IPS-11a (cell line): ENCODE measurements around the gene SCGB2B2.
"Not testable (repeated sequence)": the region's sequence is repeated elsewhere in the genome, so short reads cannot be mapped to it uniquely, and the experiment has no call there.

ENCODE experiments used
- H3K4me3 ChIP-seq: one replicate; pipeline ENCODE4 v1.5.1; 2013; ENCODE audit warnings: low read depth, low read length, control low read depth

The SCGB2B2 gene, protein sequence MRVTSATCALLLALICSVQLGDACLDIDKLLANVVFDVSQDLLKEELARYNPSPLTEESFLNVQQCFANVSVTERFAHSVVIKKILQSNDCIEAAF

DNA sequence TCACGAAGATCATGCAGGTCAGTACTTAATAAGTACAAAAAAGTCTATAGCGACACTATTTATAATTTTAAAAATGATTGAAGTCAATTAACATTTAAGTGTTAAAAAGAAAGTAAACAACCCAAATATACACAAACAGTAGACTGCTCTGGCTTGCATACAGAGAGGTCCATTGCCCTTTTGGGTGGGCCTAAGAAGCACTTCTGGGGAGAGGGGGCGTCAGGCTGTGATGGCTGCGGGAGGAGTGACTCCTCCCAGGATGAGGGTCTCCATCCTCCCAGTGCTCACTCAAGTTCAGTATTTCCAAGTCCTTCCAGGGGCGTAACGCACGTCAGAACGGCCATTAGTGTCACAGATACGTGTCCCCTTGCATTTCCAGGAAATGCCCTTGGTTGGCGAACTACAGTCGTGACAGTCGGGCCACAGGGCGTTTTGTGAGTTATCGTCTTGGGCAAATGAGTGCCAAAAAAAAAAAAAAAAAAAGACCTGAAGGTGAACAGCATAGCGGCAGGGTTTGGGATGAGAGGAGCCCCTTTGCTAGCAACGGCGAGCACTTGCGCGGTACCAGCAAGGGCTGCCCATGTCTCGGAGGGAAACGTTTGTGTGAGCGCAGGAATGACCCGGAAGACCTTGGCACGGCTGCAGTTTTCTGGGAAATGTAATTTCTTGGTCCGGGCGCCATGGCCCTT lies at the start of gene SCGB2B2:
TSS of gene SCGB2B2 (minus strand) at position 463 of the 689 bp plus-strand sequence. CDS start 82,596 bp downstream, outside the sequence.
- H3K4me3 ChIP-seq, result peak within 1 kb of the TSS; percentile 81

DNA sequence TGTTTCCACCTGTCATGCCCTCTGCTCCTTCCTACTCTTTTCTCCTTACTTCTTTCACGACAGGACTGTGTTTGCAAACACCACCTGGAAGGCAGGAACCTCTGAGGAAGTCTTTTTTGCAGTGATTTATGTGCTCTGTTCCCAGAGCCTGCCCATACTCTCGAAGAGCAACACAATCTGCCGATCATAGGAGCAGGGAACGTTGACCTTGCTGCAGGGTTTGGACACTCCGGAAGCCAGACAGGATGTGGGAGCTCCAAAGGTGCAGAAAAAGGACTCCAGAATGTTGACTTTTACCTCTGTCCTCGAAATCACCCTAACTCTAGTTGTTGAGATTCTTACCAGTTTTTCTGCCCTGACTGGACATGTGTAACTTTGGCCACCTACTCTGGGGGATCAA lies 48.4 kb upstream of the SCGB2B2 start:
- no peak overlapping the region for H3K4me3 ChIP-seq

DNA sequence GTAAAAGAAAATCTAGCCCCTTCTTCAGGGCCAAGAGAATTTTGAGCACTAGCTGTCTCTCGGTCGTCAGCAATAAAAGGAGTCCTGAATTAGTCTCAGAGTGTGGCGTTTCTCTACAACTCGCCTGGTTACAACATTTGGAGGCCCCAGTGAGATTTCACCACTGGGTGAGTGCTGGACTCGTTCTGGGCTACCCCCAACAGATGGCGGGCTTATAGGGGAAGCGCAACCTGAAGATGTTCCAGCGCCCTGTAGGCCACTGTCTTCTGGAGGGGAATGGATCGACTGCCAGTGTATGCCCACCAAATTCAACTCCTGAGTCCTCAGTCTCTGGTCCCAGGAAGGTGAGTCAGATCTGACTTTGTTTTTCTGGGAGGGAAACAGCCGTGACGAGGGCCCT lies 45.4 kb upstream of the SCGB2B2 start:
- no peak overlapping the region for H3K4me3 ChIP-seq

DNA sequence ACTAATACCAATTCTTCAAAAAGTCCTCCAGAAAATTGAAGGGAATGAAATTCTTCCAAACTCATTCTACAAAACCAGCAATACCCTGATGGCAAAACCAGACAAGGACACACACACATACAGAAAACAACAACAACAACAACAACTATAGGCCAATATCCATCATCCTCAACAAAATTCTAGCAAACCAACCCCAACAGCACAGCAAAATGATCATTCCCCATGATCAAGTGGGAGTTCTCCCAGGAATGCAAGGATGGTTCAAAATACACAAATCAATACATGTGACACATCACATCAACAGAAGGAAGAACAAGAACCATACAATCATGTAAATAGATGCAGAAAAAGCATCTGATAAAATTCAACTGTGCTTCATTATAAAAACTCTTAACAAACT lies 38.4 kb upstream of the SCGB2B2 start:
- H3K4me3 ChIP-seq, result no peak overlapping the region

DNA sequence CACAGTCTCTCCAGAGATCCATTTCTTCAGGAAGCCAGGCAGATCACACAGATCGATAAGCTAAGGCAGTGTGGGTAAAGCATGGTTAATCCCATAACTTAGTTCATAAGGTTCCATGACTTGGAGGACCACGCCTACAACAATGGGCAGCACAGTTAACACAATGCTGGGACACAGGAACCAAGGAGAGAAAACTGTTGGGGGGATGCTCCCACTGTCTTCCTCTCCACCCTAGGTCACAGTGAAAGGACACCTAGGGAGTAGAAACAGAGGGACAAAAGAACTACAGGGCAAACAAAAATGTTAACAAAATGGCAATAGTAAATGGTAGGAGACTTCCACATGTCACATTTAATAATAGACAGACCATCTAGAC lies 36.3 kb upstream of the SCGB2B2 start:
- H3K4me3 ChIP-seq, result no peak overlapping the region

DNA sequence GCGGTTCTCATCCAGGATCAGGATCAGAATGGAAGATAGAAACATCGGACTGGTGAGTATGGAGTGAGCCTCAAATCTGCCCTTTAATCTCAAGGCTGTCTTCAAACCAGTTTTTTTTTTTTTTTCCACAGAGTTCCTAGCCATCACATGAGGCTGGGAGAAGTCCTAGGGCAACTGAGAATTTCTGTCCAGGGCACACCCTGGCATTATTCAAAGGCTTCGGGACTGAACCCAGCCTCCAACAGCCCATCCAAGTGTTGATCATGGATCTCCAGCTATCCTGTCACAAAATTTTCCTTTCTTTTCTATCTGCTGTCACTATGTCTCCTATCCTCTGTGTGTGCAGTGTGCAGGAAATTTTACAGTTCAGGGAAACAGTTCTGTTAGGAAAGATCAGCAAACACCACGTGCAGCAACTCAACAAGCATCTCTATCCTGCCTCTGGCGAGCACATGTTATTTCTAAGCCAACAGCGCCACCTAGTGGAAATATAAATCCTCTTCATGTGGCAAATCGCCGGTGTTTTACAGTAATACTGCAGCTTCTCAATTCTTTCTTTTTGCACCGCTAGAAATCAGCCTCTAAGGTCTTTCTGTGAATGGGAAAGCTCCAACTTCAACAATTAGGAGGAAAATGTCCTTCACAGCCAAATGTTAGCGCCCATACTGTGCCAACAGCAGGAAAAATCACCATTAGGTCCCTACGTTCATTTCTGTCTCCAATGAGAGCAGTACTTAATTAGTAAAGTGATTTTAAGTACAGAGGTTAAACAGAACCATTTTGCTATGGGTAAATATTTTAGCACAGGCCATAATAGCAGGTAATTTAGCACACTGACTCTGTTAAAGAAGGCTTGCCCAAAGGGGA lies 35.7 kb upstream of the SCGB2B2 start:
- no peak overlapping the region for H3K4me3 ChIP-seq

DNA sequence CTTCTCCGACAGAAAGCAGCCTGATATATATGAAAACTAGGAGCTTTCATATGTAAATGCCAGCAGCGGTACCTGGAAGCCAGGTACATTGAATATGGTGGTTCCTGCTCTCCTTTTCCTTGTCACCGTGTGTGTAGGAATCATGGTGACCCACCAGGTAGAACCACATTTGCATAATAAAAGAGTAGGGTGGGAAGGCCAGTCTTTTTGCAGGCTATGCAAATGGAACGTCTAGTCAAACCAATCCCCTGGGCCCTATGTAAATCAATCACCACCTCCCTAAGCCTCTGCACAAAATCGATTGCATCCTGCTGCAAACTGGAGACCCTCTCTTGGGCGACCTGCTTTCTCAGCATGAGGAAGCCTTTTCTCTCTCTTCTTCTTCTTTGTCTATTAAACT lies 34.9 kb upstream of the SCGB2B2 start:
- H3K4me3 ChIP-seq, result no peak overlapping the region

DNA sequence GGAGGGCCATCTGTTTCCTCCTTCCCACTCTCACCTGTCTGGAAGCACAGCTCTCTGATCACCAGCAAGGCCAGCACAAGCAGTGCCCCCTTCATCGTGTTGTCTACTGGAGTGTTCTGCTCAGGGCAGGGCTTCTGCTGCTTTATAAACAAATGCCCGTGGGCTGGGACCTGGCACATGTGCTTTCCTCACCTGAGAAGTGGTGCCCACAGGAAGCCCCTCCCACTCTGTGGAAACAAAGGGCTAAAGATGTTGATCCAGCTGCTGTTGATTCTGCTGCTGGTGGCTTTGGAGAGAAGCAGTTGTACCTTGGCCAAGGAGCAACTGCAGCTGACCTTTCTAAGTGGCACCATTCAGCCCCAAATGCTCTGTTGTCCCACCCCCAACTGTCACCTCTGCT lies 30.7 kb upstream of the SCGB2B2 start:
- no peak overlapping the region for H3K4me3 ChIP-seq

DNA sequence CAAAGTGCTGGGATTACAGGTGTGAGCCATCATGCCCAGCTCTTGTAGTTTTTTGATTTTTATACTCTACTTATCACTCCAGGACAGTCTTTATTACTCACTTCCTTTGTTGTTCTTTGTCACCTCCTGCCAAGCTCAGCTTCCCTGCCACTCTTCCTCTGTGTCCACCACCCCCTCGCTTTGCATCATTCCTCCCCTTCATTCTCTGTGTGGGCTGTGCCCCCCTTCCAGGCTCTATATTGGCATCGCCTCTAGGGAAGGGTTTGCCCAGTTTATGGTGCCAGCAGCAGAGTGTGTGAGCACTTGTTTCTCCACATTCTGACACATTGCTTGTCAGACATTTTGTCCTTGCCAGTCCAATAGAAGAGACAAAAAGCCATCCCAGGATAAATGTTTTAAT lies 15.6 kb upstream of the SCGB2B2 start:
- no peak overlapping the region for H3K4me3 ChIP-seq

DNA sequence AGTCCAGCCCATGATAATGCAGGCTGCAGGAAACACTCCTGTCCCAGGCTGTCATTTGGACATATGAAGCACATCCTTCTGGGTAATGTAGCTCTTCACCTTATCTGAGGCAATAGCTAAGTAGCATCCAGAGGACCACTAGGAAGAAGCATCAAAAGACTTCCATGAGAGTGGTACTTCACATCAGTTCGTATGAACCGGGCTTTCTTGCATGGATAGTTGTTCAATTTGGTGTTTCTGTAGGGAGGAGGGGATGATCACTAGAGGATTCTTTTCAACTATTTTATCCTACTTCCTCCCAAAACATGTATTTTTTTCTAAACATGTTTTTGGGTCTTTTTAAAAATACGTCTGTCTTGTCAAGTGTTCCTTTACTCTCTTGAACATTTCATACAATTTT lies 13.4 kb upstream of the SCGB2B2 start:
- no peak overlapping the region for H3K4me3 ChIP-seq

DNA sequence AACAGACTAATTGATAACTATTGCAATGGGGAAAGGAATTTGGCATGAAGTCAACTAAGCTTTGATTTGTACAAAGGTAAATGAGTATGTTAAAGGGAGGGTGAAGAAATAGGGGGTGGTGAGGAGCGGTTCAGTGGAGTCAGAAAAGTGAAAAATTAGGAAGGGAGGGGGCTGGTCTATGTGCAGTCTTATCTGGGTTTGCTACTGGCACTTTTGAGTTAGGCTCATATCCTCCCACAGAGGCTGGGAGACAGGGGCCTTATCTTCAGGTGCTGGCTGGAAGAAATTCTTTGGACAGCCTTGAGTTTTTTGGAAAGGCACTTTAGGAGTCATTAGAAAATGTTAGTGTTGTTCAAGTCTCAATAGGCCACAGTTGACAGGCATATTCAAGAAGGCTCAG lies 11.6 kb upstream of the SCGB2B2 start:
- H3K4me3 ChIP-seq, result no peak overlapping the region

DNA sequence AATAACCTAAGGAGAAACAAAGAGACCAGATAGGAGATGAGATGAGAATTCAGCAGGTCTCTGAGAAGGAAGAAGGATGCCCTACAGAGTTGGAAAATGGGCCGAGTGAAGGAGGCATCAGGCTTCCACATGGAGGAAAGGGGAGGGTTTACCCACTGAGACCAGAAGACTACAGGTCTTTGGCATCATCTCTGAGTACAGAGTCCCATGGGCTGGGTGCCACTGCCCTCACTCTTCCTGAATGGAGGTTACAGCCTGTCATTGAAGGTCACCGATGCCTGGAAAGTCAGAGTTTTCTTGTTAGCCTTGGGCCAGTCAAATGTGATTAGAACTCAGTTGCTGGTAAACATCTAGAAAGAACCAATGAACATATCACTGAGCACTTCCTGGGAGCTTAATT lies 10.4 kb upstream of the SCGB2B2 start:
- H3K4me3 ChIP-seq, result no peak overlapping the region

DNA sequence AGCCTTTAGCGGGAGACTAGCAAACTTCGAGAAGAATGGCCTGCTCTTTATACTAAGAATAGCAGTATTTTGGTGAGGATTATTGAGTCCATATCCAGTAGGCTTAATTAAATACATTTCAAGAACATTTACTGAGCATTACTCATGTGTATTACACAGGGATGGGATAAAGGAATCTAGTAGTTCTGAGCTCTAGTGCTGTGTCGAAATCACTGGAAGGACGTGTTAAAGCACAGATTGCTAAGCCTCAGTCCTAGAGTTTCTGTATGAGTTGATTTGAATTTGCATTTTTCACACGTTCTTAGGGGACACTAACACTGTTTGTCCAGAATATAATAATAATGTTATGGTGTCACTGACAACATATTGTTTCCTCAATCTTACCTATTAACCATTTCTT lies 9.5 kb upstream of the SCGB2B2 start:
- no peak overlapping the region for H3K4me3 ChIP-seq

DNA sequence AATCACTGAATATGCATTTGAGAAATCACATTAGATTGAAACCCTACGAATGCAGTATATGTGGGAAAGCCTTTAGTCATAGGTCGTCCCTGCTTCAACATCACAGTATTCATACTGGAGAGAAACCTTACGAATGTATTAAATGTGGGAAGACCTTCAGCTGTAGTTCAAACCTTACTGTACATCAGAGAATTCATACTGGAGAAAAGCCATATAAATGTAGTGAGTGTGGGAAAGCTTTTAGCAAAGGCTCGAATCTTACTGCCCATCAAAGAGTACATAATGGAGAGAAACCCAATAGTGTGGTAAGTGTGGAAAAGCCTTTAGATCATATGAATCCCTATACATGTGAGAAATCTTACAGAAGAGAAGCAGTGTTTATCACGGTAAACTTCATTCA lies 8.3 kb upstream of the SCGB2B2 start:
- H3K4me3 ChIP-seq, result not testable (repeated sequence)

DNA sequence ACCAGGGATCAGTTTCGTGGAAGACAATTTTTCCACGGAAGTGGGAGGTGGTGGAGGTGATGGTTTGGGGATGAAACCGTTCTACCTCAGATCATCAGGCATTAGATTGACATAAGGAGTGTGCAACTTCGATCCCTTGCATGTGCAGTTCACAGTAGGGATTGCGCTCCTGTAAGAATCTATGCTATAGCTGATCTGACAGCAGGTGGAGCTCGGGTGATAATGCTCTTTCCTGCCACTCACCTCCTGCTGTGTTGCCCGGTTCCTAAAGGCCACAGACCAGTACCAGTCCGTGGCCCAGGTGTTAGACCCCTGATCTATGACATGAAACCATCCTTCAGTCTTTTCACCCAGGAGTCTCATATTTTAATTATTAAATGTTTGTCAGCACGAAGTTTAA lies 4.5 kb upstream of the SCGB2B2 start:
- H3K4me3 ChIP-seq, result no peak overlapping the region

DNA sequence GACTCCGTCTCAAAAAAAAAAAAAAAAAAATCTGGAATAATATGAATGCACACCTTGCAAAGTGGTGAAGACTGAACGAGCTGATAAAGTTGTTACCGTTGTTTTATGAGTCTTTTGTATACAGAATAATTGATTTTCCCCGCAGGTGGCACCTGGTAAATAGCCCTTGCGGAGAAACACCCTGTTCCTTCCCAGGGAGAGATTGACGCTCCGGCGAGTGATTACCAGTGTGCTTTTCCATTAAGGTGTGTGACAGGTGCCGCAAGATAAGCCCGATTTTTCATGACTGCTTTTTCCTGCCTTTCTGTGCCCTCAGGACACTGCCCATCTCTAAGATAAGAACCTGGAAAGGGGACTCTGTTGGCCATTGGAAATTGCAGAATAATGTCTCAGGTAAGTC lies 1.5 kb upstream of the SCGB2B2 start:
- H3K4me3 ChIP-seq, result peak overlapping the region; percentile 81

DNA sequence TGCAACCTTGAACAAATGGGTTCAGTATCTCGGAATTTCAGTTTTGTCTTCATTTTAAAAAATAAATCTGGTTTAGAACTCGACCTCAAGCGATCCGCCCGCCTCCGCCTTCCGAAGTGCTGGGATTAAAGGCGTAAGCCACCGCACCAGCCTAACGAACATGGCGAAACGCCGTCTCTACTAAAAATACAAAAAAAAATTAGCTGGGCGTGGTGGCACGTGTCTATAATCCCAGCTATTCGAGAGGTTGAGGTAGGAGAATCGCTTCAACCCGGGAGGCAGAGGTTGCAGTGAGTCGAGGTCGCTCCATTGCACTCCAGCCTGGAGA lies 1.1 kb upstream of the SCGB2B2 start:
- H3K4me3 ChIP-seq, result peak overlapping the region; percentile 81

DNA sequence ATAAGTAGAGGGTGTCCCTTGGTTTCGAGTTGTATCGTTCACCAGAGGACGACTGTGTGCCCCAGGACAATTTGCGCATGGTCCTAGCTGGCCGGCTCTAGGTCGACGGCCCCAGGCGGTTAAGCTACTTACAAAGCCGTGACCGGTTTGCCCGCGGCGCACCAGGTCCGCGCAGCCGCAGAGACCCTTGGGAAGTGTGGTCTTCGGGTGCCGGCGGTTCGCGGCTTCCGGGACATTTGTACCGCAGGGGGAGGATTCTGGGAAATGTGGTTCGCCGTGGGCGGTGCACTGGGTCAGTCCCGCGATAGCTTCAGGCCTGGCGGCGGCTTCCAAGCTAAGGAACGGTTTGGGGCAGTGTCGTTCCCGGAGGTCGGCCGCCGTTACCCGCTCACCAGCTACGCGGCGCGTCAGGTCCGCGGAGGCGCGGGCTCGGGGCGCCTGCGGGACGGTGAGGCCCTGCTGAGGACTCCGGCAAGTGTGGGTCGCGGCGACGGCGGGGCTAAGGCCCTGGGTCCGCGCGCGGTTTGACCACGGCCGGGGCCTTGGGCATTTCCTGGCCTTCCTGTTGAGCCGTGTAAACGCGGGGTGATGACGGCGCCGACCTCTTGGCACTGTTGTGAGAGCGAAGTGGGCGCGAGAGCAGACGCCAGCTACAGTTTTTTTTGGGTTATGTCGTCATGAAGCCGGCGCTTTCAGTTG lies 576 bp upstream of the SCGB2B2 start, which contains the start of gene ZNF302:
TSS of gene ZNF302 (plus strand) at position 293 of the 699 bp plus-strand sequence. CDS start 1,127 bp downstream, outside the sequence.
- H3K4me3 ChIP-seq, result peak within 1 kb of the TSS; percentile 81

DNA sequence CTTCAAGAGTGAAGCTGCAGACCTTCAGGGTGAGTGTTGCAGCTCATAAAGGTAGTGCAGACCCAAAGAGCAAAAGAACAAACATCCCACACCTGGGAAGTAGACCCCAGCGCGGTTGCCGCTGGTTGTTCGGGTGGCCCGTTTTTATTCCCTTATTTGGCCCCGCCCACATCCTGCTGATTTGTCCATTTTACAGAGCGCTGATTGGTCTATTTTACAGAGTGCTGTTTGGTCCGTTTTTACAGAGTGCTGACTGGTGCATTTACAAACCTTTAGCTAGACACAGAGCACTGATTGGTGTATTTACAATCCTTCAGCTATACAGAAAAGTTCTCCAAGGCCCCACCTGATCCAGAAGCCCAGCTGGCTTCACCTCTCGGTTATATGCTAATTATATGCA lies 1.0 kb downstream of the SCGB2B2 start:
- H3K4me3 ChIP-seq, result no peak overlapping the region

DNA sequence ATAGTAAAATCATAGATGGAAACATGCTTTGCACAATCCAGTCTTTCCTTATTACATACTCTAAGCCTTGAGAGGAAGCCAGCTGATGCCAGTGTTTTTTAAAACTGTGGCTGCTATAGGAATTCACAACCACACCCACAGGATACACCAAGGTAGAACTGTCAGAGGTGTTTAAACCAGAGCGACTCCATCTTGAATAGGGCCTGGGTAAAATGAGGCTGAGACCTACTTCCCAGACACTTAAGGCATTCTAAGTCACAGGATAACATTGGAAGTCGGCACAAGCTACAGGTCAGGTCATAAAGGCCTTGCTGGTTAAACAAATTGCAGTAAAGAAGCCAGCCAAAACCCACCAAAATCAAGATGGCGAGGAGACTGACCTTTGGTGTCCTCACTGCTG lies 1.7 kb downstream of the SCGB2B2 start:
- H3K4me3 ChIP-seq, result no peak overlapping the region

DNA sequence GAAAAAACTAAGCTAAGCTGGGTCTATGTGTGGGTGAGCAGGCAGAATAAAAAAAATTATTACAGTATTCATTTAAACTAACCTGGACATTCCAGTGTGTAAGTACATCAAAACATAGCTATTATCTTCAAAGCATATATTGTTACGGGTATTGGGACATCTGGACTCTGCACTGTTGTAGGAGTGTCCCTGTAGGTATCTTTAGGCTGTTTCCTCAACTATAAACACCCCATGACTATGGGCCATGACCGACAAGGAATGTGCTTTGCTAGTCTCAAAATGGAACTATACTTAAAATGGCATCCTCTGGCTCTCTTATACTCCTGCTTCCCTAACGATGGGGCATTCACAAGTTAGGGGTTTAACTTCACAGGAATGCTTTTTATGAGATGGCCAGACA lies 3.4 kb downstream of the SCGB2B2 start:
- no peak overlapping the region for H3K4me3 ChIP-seq

DNA sequence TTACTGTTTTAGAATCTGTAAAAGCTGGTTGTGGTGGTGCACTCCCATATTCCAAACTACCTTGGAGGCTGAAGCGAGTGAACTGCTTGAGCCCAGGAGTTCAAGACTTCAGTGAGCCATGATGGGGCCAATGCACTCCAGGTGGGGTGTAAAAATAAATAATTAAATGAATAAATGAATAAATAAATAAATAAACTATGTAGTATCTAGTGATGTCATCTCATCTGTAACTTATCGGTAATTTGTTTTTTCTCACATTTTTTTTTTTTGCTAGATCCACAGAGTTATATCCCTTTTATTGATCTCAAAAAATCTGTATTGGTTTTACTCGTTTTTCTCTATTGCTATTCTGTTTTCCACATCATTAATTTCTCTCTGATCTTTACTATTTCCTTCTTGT lies 5.0 kb downstream of the SCGB2B2 start:
- no peak overlapping the region for H3K4me3 ChIP-seq
